H1 (cell line): ENCODE results near the gene DUSP3. TPM values are rescaled to one million over a fixed set of nuclear protein-coding genes. Genes with fewer than 3 reads are reported as not detected.

Source experiments
- CTCF ChIA-PET: fragments of 300-600 bp; sonication (Branson Sonifier 250); formaldehyde crosslinking; loops from one replicate; lab custom pipeline; 2021; ENCODE audit not compliant: partially characterized antibody; lab: Charles Lee
- POLR2A ChIA-PET: fragments of 300-600 bp; sonication (Branson Sonifier 250); formaldehyde crosslinking; loops from one replicate; lab custom pipeline; 2021; ENCODE audit warnings: inconsistent platforms; ENCODE audit not compliant: partially characterized antibody; lab: Charles Lee
- DNase-seq, 2 experiments: peaks; one replicate each; pipeline versions ENCODE4 v3.0.0 to v3.0.0-alpha.2; 2010 to 2022; ENCODE audit warnings: low spot score in 2 of 2, low read depth in 1 of 2, mixed read lengths in 1 of 2
- FAIRE-seq: peaks from 2 replicates; lab custom pipeline; 2011; peaks lifted over from hg19 to GRCh38; lab: Jason Lieb, UNC
- H2AFZ ChIP-seq: 2 replicates; pipeline ENCODE4 v1.8.1; 2012; ENCODE audit warnings: low read length, inconsistent platforms
- H2AK5ac ChIP-seq: 2 replicates; pipeline ENCODE4 v1.6.1; 2013; ENCODE audit warnings: low read depth, low read length
- H2BK120ac ChIP-seq: replicated peaks from 2 replicates; pipeline ENCODE3; 2013; ENCODE audit warnings: low read depth, low read length, inconsistent platforms
- H2BK12ac ChIP-seq: 2 replicates; pipeline ENCODE4 v1.6.1; 2013; ENCODE audit warnings: low read depth, low read length
- H2BK15ac ChIP-seq: 2 replicates; pipeline ENCODE4 v1.6.1; 2013; ENCODE audit warnings: low read length
- H2BK20ac ChIP-seq: 2 replicates; pipeline ENCODE4 v1.6.1; 2013; ENCODE audit warnings: low read length
- H2BK5ac ChIP-seq: 2 replicates; pipeline ENCODE4 v1.6.1; 2013; ENCODE audit warnings: low read depth, low read length
- H3K14ac ChIP-seq: 2 replicates; pipeline ENCODE4 v1.6.1; 2013; ENCODE audit warnings: inconsistent platforms; ENCODE audit not compliant: insufficient read length
- H3K18ac ChIP-seq: 2 replicates; pipeline ENCODE4 v1.6.1; 2013; ENCODE audit warnings: low read length; ENCODE audit errors: extremely low read depth
- H3K23ac ChIP-seq: 2 replicates; pipeline ENCODE4 v1.6.1; 2013; ENCODE audit warnings: inconsistent platforms; ENCODE audit not compliant: insufficient read length
- H3K23me2 ChIP-seq: 2 replicates; pipeline ENCODE4 v1.6.1; 2013; ENCODE audit warnings: low read depth, low read length
- H3K27ac ChIP-seq: 2 replicates; pipeline ENCODE4 v1.6.1; 2011; ENCODE audit warnings: low read depth, low read length, inconsistent platforms
- H3K27me3 ChIP-seq, 4 experiments: replicated peaks in 1 of 4; 1 replicate in 1 of 4; 2 replicates in 3 of 4; pipeline versions ENCODE4 v1.6.1 to v1.8.1; 2011 to 2013; ENCODE audit warnings: low read length in 3 of 4, mild to moderate bottlenecking in 3 of 4, inconsistent platforms in 2 of 4, mixed read lengths in 2 of 4, moderate library complexity in 1 of 4; ENCODE audit not compliant: control insufficient read depth in 3 of 4, insufficient read depth in 3 of 4; ENCODE audit errors: extremely low read depth in 1 of 4
- H3K36me3 ChIP-seq, 4 experiments: 2 replicates each; pipeline versions ENCODE4 v1.6.1 to v1.8.1; 2011 to 2013; ENCODE audit warnings: mild to moderate bottlenecking in 4 of 4, low read length in 3 of 4, moderate library complexity in 2 of 4, control low read depth in 1 of 4, inconsistent platforms in 1 of 4; ENCODE audit not compliant: insufficient read depth in 4 of 4, control insufficient read depth in 2 of 4
- H3K4ac ChIP-seq: replicated peaks from 2 replicates; pipeline ENCODE3; 2013; ENCODE audit warnings: low read length, low read depth, mixed read lengths, inconsistent platforms; ENCODE audit not compliant: insufficient read length
- H3K4me1 ChIP-seq, 4 experiments: replicated peaks in 1 of 4; 1 replicate in 1 of 4; 2 replicates in 3 of 4; pipeline versions ENCODE4 v1.6.1 to v1.8.1; 2011 to 2013; ENCODE audit warnings: low read length in 3 of 4, inconsistent platforms in 2 of 4, mixed read lengths in 1 of 4; ENCODE audit not compliant: insufficient read depth in 4 of 4, control insufficient read depth in 3 of 4
- H3K4me2 ChIP-seq, 2 experiments: 2 replicates each; pipeline versions ENCODE4 v1.6.1 to v1.8.1; 2011 to 2013; ENCODE audit warnings: low read depth in 2 of 2, low read length in 2 of 2, control low read depth in 1 of 2, inconsistent platforms in 1 of 2, mild to moderate bottlenecking in 1 of 2; ENCODE audit not compliant: insufficient read depth in 1 of 2
- H3K4me3 ChIP-seq, 4 experiments: fragments of 200-600, 300-600 bp in 1 of 4; sonication (generic), shearing (Covaris generic), sonication (Bioruptor Twin) in 1 of 4; 2 replicates each; pipeline versions ENCODE4 v1.5.1 to v1.8.1; 2011 to 2016; ENCODE audit warnings: low read length in 4 of 4, low read depth in 3 of 4, control low read depth in 2 of 4, inconsistent platforms in 2 of 4, mild to moderate bottlenecking in 2 of 4, mixed read lengths in 1 of 4, moderate library complexity in 1 of 4; ENCODE audit not compliant: insufficient read depth in 2 of 4; ENCODE audit errors: extremely low read depth in 1 of 4
- H3K56ac ChIP-seq: replicated peaks from 2 replicates; pipeline ENCODE3; 2013; ENCODE audit warnings: low read depth, mild to moderate bottlenecking, mixed read lengths, low read length, inconsistent platforms; ENCODE audit not compliant: insufficient read length
- H3K79me1 ChIP-seq: 2 replicates; pipeline ENCODE4 v1.6.1; 2013; ENCODE audit warnings: low read depth, low read length, control low read depth
- H3K79me2 ChIP-seq, 2 experiments: 2 replicates each; pipeline versions ENCODE4 v1.6.1 to v1.8.1; 2012 to 2013; ENCODE audit warnings: low read length in 2 of 2, mild to moderate bottlenecking in 2 of 2, inconsistent platforms in 1 of 2; ENCODE audit not compliant: insufficient read depth in 2 of 2, control insufficient read depth in 1 of 2
- H3K9ac ChIP-seq, 4 experiments: replicated peaks in 1 of 4; 1 replicate in 1 of 4; 2 replicates in 3 of 4; pipeline versions ENCODE4 v1.6.1 to v1.8.1; 2011 to 2013; ENCODE audit warnings: low read depth in 3 of 4, low read length in 3 of 4, control low read depth in 2 of 4, mild to moderate bottlenecking in 2 of 4, moderate library complexity in 2 of 4, inconsistent platforms in 1 of 4; ENCODE audit errors: extremely low read depth in 1 of 4
- H3K9me3 ChIP-seq, 2 experiments: 2 replicates each; pipeline versions ENCODE4 v1.6.1 to v1.8.1; 2012 to 2013; ENCODE audit warnings: mild to moderate bottlenecking in 2 of 2, moderate library complexity in 2 of 2, control low read depth in 1 of 2, inconsistent platforms in 1 of 2, low read depth in 1 of 2, low read length in 1 of 2, mixed read lengths in 1 of 2; ENCODE audit not compliant: insufficient read depth in 2 of 2
- H4K20me1 ChIP-seq, 2 experiments: replicated peaks in 1 of 2; 2 replicates each; pipeline versions ENCODE3 to v1.8.1; 2011 to 2013; ENCODE audit warnings: inconsistent platforms in 2 of 2, low read length in 2 of 2, mild to moderate bottlenecking in 1 of 2; ENCODE audit not compliant: insufficient read depth in 2 of 2, control insufficient read depth in 1 of 2
- H4K5ac ChIP-seq: 2 replicates; pipeline ENCODE4 v1.6.1; 2013; ENCODE audit warnings: low read length, low read depth, mixed read lengths, inconsistent platforms; ENCODE audit not compliant: insufficient read length
- H4K8ac ChIP-seq: 2 replicates; pipeline ENCODE4 v1.8.0; 2013; ENCODE audit warnings: mild to moderate bottlenecking, moderate library complexity, low read length, inconsistent platforms; ENCODE audit not compliant: insufficient read depth; ENCODE audit errors: extremely low read depth
- H4K91ac ChIP-seq: replicated peaks from 2 replicates; pipeline ENCODE3; 2013; ENCODE audit warnings: low read length, mixed read lengths, inconsistent platforms; ENCODE audit not compliant: insufficient read length
- HDAC2 ChIP-seq, 2 experiments: fragments of 300-600 bp in 1 of 2; sonication (generic) in 1 of 2; IDR thresholded peaks; 2 replicates each; pipeline ENCODE4 v1.6.1; 2011 to 2012; ENCODE audit warnings: low read depth in 2 of 2, low read length in 2 of 2, mild to moderate bottlenecking in 2 of 2, moderate library complexity in 2 of 2, borderline replicate concordance in 1 of 2, inconsistent platforms in 1 of 2
- HDAC6 ChIP-seq: IDR thresholded peaks from one replicate; pipeline ENCODE4 v1.7.1; 2012; ENCODE audit warnings: low read depth, mild to moderate bottlenecking, inconsistent platforms, low read length, moderate library complexity
- PHF8 ChIP-seq: fragments of 200-600 bp; sonication (generic); conservative IDR thresholded peaks from 2 replicates; pipeline ENCODE4 v1.7.1; 2012; ENCODE audit warnings: low read depth, mild to moderate bottlenecking, inconsistent platforms, low read length, moderate library complexity
- RAD21 ChIP-seq, 2 experiments: IDR thresholded peaks in 1 of 2; conservative IDR thresholded peaks in 1 of 2; 2 replicates each; pipeline ENCODE4 v1.6.1; 2011; ENCODE audit warnings: low read depth in 2 of 2, low read length in 2 of 2, improper control_type of control experiment in 1 of 2, inconsistent platforms in 1 of 2, mild to moderate bottlenecking in 1 of 2, moderate library complexity in 1 of 2
- SP1 ChIP-seq: IDR thresholded peaks from 2 replicates; pipeline ENCODE4 v1.6.1; 2011; ENCODE audit warnings: low read depth, low read length
- SRF ChIP-seq: IDR thresholded peaks from 2 replicates; pipeline ENCODE4 v1.6.1; 2011; ENCODE audit warnings: mild to moderate bottlenecking, low read depth, low read length, moderate library complexity
- WGBS, 2 experiments: shearing (Covaris generic) in 1 of 2; methylation state at CpG; one replicate each; pipeline versions ENCODE4 v1.1.6 to v1.1.7; 2013 to 2015; ENCODE audit warnings: low lambda C conversion rate in 2 of 2, mixed read lengths in 2 of 2, inconsistent platforms in 1 of 2, low coverage in 1 of 2, missing lambda C conversion rate in 1 of 2; ENCODE audit not compliant: insufficient replicate concordance in 2 of 2, insufficient coverage in 1 of 2, insufficient read length in 1 of 2; ENCODE audit errors: extremely low coverage in 1 of 2, missing lambda C conversion rate in 1 of 2; 5-methylcytosine and 5-hydroxymethylcytosine counted together
- long read RNA-seq, 2 experiments: library from RNA in 1 of 2; library from capped mRNA in 1 of 2; stranded (forward); transcript quantifications; one replicate each; pipeline ENCODE4 v2.0.0, GENCODE V29; 2021; ENCODE audit warnings: inconsistent platforms in 1 of 2
- polyA minus RNA-seq, 3 experiments: library from RNA; depleted of rRNA, polyadenylated mRNA; stranded (reverse); fragments of >200 nt; gene quantifications; 1 replicate in 2 of 3; 2 replicates in 1 of 3; pipeline ENCODE4 v1.2.3, GENCODE V29; 2011
- polyA plus RNA-seq, 7 experiments: library from polyadenylated mRNA; depleted of rRNA in 3 of 7; stranded (reverse) in 5 of 7; unstranded in 2 of 7; fragments of >200 nt in 5 of 7; fragments of 200-250 nt in 2 of 7; gene quantifications; 1 replicate in 5 of 7; 2 replicates in 1 of 7; 4 replicates in 1 of 7; pipeline versions ENCODE4 v1.2.1 to v1.2.3, GENCODE V29; 2011 to 2013; ENCODE audit warnings: missing spikeins in 2 of 7, mixed read lengths in 2 of 7
- total RNA-seq: library from RNA; stranded (reverse); fragmentation: NEBNext Ultra II Directional; extraction: Animal tissue kit (Norgen Biotek cat#: 25700); gene quantifications from 2 replicates; pipeline ENCODE4 v1.2.1, GENCODE V29; 2021

Gene DUSP3
- total RNA-seq (21.2 and 21.4 TPM in 2 replicates), polyA plus RNA-seq (2011; rRNA removed) (15.1 and 19.9 TPM in 2 replicates), polyA minus RNA-seq (2011; rRNA and poly(A)+ RNA removed) (21.2 and 27.2 TPM in 2 replicates)
- polyA plus RNA-seq (2011; cell fraction: cytosol; rRNA removed) = 18.8 TPM
- 27.1 TPM for polyA plus RNA-seq (2011; cell fraction: nucleus; rRNA removed)
- 12.9 to 15.0 TPM (median 13.8 TPM) in 4 replicates for polyA plus RNA-seq (2012, experiment 1 of 2)
- polyA plus RNA-seq (2012, experiment 2 of 2) = 9.8 TPM
- polyA plus RNA-seq (2013, experiment 1 of 2) = 21.3 TPM
- 19.4 TPM for polyA plus RNA-seq (2013, experiment 2 of 2)
- polyA minus RNA-seq (2011; cell fraction: cytosol; rRNA and poly(A)+ RNA removed) = 16.0 TPM
- 16.2 TPM for polyA minus RNA-seq (2011; cell fraction: nucleus; rRNA and poly(A)+ RNA removed)
- long read RNA-seq, experiment 1, full-length matches to known transcripts = 8 of 25 reads
- long read RNA-seq, experiment 1, partial matches to known transcripts = 1 of 25 reads
- long read RNA-seq, experiment 1, other reads (novel, unspliced or antisense) = 16 of 25 reads
- long read RNA-seq, experiment 2, full-length matches to known transcripts = 2 of 7 reads
- long read RNA-seq, experiment 2, partial matches to known transcripts = 0 of 7 reads
- long read RNA-seq, experiment 2, other reads (novel, unspliced or antisense) = 5 of 7 reads

DNA sequence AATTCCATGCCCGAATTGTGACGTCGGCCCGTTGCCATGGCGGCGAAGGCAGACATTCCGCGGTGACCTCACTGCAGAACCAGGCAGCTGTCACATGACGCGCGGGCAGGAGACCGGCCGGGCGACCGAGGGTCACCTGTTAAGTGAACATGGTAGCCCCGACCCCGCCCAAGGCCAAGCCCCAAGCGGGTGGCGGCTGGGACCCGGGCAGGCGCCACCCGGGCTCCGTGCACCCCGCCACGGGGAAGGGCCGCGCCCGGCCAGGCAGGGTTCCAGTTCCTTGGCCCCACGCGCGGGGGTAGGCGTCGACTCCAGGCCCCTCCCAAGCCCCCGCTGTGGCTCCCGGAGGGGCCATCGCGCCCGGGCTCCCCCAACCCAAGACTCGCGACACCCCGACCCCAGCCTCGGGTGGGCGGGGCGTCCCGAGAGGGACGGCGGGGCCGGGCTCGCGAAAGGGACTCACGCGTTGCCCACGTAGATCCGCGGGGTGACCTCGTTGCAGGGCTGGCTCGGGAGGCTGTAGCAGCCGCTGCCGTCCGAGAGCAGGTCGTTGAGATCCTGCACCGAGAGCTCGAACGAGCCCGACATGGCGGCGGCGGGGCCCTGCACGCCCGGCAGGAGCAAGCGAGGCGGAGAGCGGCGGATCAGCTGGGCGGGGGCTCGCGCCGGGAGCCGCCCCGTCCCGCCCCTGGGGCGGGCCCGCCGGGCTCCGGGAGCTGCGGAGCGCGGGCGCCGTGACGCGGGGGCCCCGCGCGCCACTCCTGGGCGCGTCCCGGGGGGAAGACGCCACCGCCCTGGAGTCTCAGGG is at the start of gene DUSP3:
Gene DUSP3, minus strand, starts transcription at position 641 of the 808 bp plus-strand sequence. Its CDS starts 53 bp downstream, at position 588.
- Histone ChIP-seq H3K14ac (no peak within 1 kb of the TSS), H3K36me3 (peaks cover 0 to 8% (median 6%) of the 10 kb centered on the region in 4 experiments; a peak in 5 of 8 replicates), H3K27me3 (peaks cover 0 to 7% (median 6%) of the 10 kb centered on the region in 4 experiments; a peak in 6 of 7 replicates), H2BK12ac (peak within 1 kb of the TSS; percentile 60; the same call in 1 of the 2 replicates), H2BK15ac (no peak within 1 kb of the TSS; the same call in 1 of the 2 replicates), H3K18ac (peak within 1 kb of the TSS; percentile 98), H3K4ac (no peak within 1 kb of the TSS), H3K23ac (no peak within 1 kb of the TSS), H3K23me2 (no peaks in the 10 kb centered on the region), H4K5ac (peak within 1 kb of the TSS; percentile 97), H2BK5ac (peak within 1 kb of the TSS; percentile 97), H4K8ac (peak within 1 kb of the TSS; percentile 90; the same call in 1 of the 2 replicates), H2BK120ac (no peak within 1 kb of the TSS), H3K79me1 (peaks cover 3% of the 10 kb centered on the region; the same call in 1 of the 2 replicates), H3K56ac (peak within 1 kb of the TSS; percentile 94), H3K79me2 (peaks cover 0 to 5% of the 10 kb centered on the region in 2 experiments; a peak in 2 of 4 replicates), H2BK20ac (no peak within 1 kb of the TSS), H3K4me2 (peak within 1 kb of the TSS; percentile 63 to 64), H3K9ac (peak within 1 kb of the TSS; percentile 63 to 97 (median 92)), H3K4me1 (peaks cover 0 to 6% (median 4%) of the 10 kb centered on the region in 4 experiments; a peak in 5 of 7 replicates), H4K20me1 (peaks cover 2 to 4% of the 10 kb centered on the region in 2 experiments), H3K9me3 (no peaks in the 10 kb centered on the region), H3K4me3 (peak within 1 kb of the TSS; percentile 56 to 97 (median 80)), H2AK5ac (no peak within 1 kb of the TSS), H2AFZ (peak within 1 kb of the TSS; percentile 81; the same call in 1 of the 2 replicates), H3K27ac (peak within 1 kb of the TSS; percentile 93), H4K91ac (peak within 1 kb of the TSS; percentile 98)
- FAIRE-seq = no peak
- peak; percentile 75 to 95 for DNase-seq
- ChIA-PET POLR2A (interaction anchor here (0.7 to 1.6 kb wide), 8 partner anchors 9 to 209 kb away, joined by 3 to 4 read pairs (median 3); no protein-coding TSS in a partner anchor), CTCF (interaction anchor here (0.9 to 1.6 kb wide), 2 partner anchors 12 to 131 kb away, joined by 3 to 6 read pairs; no protein-coding TSS in a partner anchor)
- 2% methylated on average over 85 of the region's 100 CpGs; no CpG with 5 or more reads in 1 of the 2 experiments for WGBS, 2 experiments
- TF ChIP-seq SP1 = no peak
- no peak for TF ChIP-seq SRF
- TF ChIP-seq RAD21 (IDR thresholded peaks at IDR 0.05 in 1 of 2, conservative IDR thresholded peaks at IDR 0.05 in 1 of 2; ENCODE audit: low read depth in 2 of 2, low read length in 2 of 2) = no peak
- no peak for TF ChIP-seq HDAC6
- peak; percentile 92 for TF ChIP-seq PHF8
- TF ChIP-seq HDAC2 (IDR thresholded peaks at IDR 0.05; ENCODE audit: borderline replicate concordance in 1 of 2, low read depth in 2 of 2, low read length in 2 of 2) = 0 out of 4 replicates have a peak, but pooled peaks of 1 of the 2 experiments have one; percentile 12
